Liver (tissue), 9 donors: Measurements from ENCODE around the gene ABCG5. TPM values are rescaled to one million over a fixed set of nuclear protein-coding genes. Genes with fewer than 3 reads are reported as not detected.

Experiments used
- DNase-seq: peaks from one replicate; pipeline ENCODE4 v3.0.0-alpha.2; 2017; ENCODE audit warnings: low spot score
- H3K27ac ChIP-seq, 2 donors: one replicate each; pipeline ENCODE4 v1.7.0; 2013; ENCODE audit warnings: inconsistent platforms in 2 of 2, low read length in 2 of 2, control low read depth in 1 of 2, low read depth in 1 of 2, mild to moderate bottlenecking in 1 of 2
- H3K27me3 ChIP-seq, 4 donors: one replicate each; pipeline versions ENCODE4 v1.6.1 to v1.7.0; 2013; ENCODE audit warnings: low read length in 3 of 4, inconsistent platforms in 1 of 4, mild to moderate bottlenecking in 1 of 4, moderate library complexity in 1 of 4; ENCODE audit not compliant: control insufficient read depth in 4 of 4, insufficient read depth in 4 of 4
- H3K36me3 ChIP-seq, 4 donors: one replicate each; pipeline versions ENCODE4 v1.6.1 to v1.7.0; 2013; ENCODE audit warnings: low read length in 3 of 4, mild to moderate bottlenecking in 3 of 4, low read depth in 1 of 4, moderate library complexity in 1 of 4; ENCODE audit not compliant: control insufficient read depth in 4 of 4, insufficient read depth in 3 of 4
- H3K4me1 ChIP-seq, 4 donors: one replicate each; pipeline versions ENCODE4 v1.6.1 to v1.7.0; 2013; ENCODE audit warnings: low read length in 3 of 4, mild to moderate bottlenecking in 3 of 4, moderate library complexity in 1 of 4; ENCODE audit not compliant: control insufficient read depth in 4 of 4, insufficient read depth in 4 of 4
- H3K4me3 ChIP-seq, 3 donors: one replicate each; pipeline versions ENCODE4 v1.6.1 to v1.7.0; 2013; ENCODE audit warnings: low read length in 3 of 3, control low read depth in 1 of 3, low read depth in 1 of 3, mild to moderate bottlenecking in 1 of 3
- H3K9ac ChIP-seq, 2 donors: one replicate each; pipeline ENCODE4 v1.7.0; 2013; ENCODE audit warnings: low read length in 2 of 2, mild to moderate bottlenecking in 2 of 2, moderate library complexity in 2 of 2, control low read depth in 1 of 2, low read depth in 1 of 2
- H3K9me3 ChIP-seq, 4 donors: one replicate each; pipeline versions ENCODE4 v1.6.1 to v1.7.0; 2013; ENCODE audit warnings: low read length in 3 of 4; ENCODE audit not compliant: control insufficient read depth in 4 of 4
- ATF3 ChIP-seq: IDR thresholded peaks from 2 replicates; pipeline ENCODE4 v1.6.1; 2016; ENCODE audit warnings: antibody characterized with exemption
- CTCF ChIP-seq: fragments of 150-350 bp; IDR thresholded peaks from 2 replicates; pipeline ENCODE4 v1.5.1; 2017; ENCODE audit warnings: improper control_type of control experiment, low read depth, low read length; ENCODE audit not compliant: missing input control
- EGR1 ChIP-seq, 2 donors: IDR thresholded peaks; 2 replicates each; pipeline ENCODE4 v1.6.1; 2016 to 2018; ENCODE audit warnings: antibody characterized with exemption in 2 of 2, low read depth in 2 of 2
- FOXA1 ChIP-seq: IDR thresholded peaks from 2 replicates; pipeline ENCODE4 v1.6.1; 2016; ENCODE audit warnings: antibody characterized with exemption
- HNF4A ChIP-seq, 2 donors: conservative IDR thresholded peaks; 2 replicates each; pipeline ENCODE4 v1.6.1; 2016; ENCODE audit warnings: antibody characterized with exemption in 2 of 2, mild to moderate bottlenecking in 2 of 2
- HNF4G ChIP-seq: IDR thresholded peaks from 2 replicates; pipeline ENCODE4 v1.6.1; 2016; ENCODE audit warnings: antibody characterized with exemption
- JUND ChIP-seq, 2 donors: IDR thresholded peaks; 2 replicates each; pipeline ENCODE4 v1.6.1; 2016; ENCODE audit warnings: antibody characterized with exemption in 2 of 2
- MAX ChIP-seq: IDR thresholded peaks from 2 replicates; pipeline ENCODE4 v1.6.1; 2016; ENCODE audit warnings: antibody characterized with exemption
- RAD21 ChIP-seq, 2 donors: IDR thresholded peaks; 2 replicates each; pipeline ENCODE4 v1.6.1; 2016; ENCODE audit warnings: antibody characterized with exemption in 2 of 2, mild to moderate bottlenecking in 2 of 2
- REST ChIP-seq: IDR thresholded peaks from 2 replicates; pipeline ENCODE4 v1.6.1; 2016; ENCODE audit warnings: antibody characterized with exemption, mild to moderate bottlenecking
- RXRA ChIP-seq, 2 donors: IDR thresholded peaks; 2 replicates each; pipeline ENCODE4 v1.6.1; 2017 to 2018; ENCODE audit warnings: antibody characterized with exemption in 2 of 2, mild to moderate bottlenecking in 1 of 2
- TAF1 ChIP-seq: conservative IDR thresholded peaks from 2 replicates; pipeline ENCODE4 v1.6.1; 2016; ENCODE audit warnings: antibody characterized with exemption, mild to moderate bottlenecking
- YY1 ChIP-seq: IDR thresholded peaks from 2 replicates; pipeline ENCODE4 v1.6.1; 2016; ENCODE audit warnings: antibody characterized with exemption, mild to moderate bottlenecking
- ZBTB33 ChIP-seq: IDR thresholded peaks from 2 replicates; pipeline ENCODE4 v1.6.1; 2016; ENCODE audit warnings: antibody characterized with exemption
- WGBS: extraction: QIAGEN DNeasy Blood & Tissue Kit; methylation state at CpG from one replicate; pipeline ENCODE4 v1.1.7; 2013; 5-methylcytosine and 5-hydroxymethylcytosine counted together
- polyA plus RNA-seq, 2 donors: library from polyadenylated mRNA; stranded (reverse) in 1 of 2; unstranded in 1 of 2; fragments of 200-250 nt in 1 of 2; fragments of >200 nt in 1 of 2; fragmentation: Nextera tagmentation in 1 of 2; extraction: Ambion mirVana in 1 of 2; gene quantifications; one replicate each; pipeline versions ENCODE4 v1.2.1 to v1.2.3, GENCODE V29; 2013 to 2015
- total RNA-seq, 2 donors: library from RNA; depleted of rRNA; stranded (reverse); fragments of >200 nt; gene quantifications; one replicate each; pipeline ENCODE4 v1.2.3, GENCODE V29; 2014
- donor health status: healthy.
- donor health status: healthy.
- donor health status: healthy.
- donor health status: healthy.
- donor health status: healthy.

The ABCG5 gene
- total and polyA plus RNA-seq, 4 donors: 15.4 to 63.8 (median 38.5) TPM

GRCh38 chr2:43852196-43852730 lies 13.6 kb upstream of the ABCG5 start:
- TF ChIP-seq MAX (no peak), RXRA (IDR thresholded peaks at IDR 0.05) (no peak), JUND (IDR thresholded peaks at IDR 0.05) (no peak), RAD21 (IDR thresholded peaks at IDR 0.05) (no peak), CTCF (no peak), EGR1 (IDR thresholded peaks at IDR 0.05; ENCODE audit: low read depth in 2 of 2) (no peak), HNF4A (conservative IDR thresholded peaks at IDR 0.05) (no peak), ATF3 (no peak), HNF4G (no peak), TAF1 (no peak), YY1 (no peak), ZBTB33 (no peak), FOXA1 (no peak)
- 95% methylated on average over 21 of the region's 21 CpGs for WGBS
- peaks cover 6 to 37% (median 21%) of the 10 kb centered on the region in 4 donors for H3K36me3 ChIP-seq
- H3K27ac ChIP-seq: no peak overlapping the region
- peaks cover 3 to 44% (median 14%) of the 10 kb centered on the region in 4 donors for H3K4me1 ChIP-seq
- H3K9me3 ChIP-seq: no peaks in the 10 kb centered on the region
- no peaks in the 10 kb centered on the region for H3K27me3 ChIP-seq
- no peak for DNase-seq
- H3K4me3 ChIP-seq: no peak overlapping the region
- no peak overlapping the region for H3K9ac ChIP-seq

GRCh38 chr2:43851011-43851980 lies 12.7 kb upstream of the ABCG5 start:
- TF ChIP-seq TAF1 (no peak), MAX (no peak), HNF4A (conservative IDR thresholded peaks at IDR 0.05) (no peak), RAD21 (IDR thresholded peaks at IDR 0.05) (no peak), REST (no peak), ATF3 (no peak)
- peaks cover 6 to 35% (median 20%) of the 10 kb centered on the region in 4 donors for H3K36me3 ChIP-seq
- 80% methylated on average over 20 of the region's 20 CpGs for WGBS

More at GRCh38 chr2:43851011-43851980, 12.7 kb upstream of the ABCG5 start:
- no peak overlapping the region for H3K9ac ChIP-seq
- no peak overlapping the region for H3K4me3 ChIP-seq
- peak overlapping the region in 1 of 2 donors; percentile 9 for H3K27ac ChIP-seq
- H3K4me1 ChIP-seq: peaks cover 3 to 51% (median 22%) of the 10 kb centered on the region in 4 donors
- H3K27me3 ChIP-seq: no peaks in the 10 kb centered on the region
- no peaks in the 10 kb centered on the region for H3K9me3 ChIP-seq
- DNase-seq: no peak
